GM18520 (cell line): ENCODE results near the gene TMEM272.
A peak's percentile ranks its signal among the peaks of the same experiment; 100 is the strongest.
"Not testable (repeated sequence)": the region's sequence is repeated elsewhere in the genome, so short reads cannot be mapped to it uniquely, and the experiment has no call there.

Source experiments
- ATAC-seq: cut with Tn5 transposase; IDR thresholded peaks from one replicate; pipeline ENCODE4 v1.9.1; 2021; ENCODE audit not compliant: unreplicated experiment

The TMEM272 gene

GRCh38 chr13:51825681-51826254 is 19.2 kb downstream of the TMEM272 start:
- no peak for ATAC-seq

- no peak for ATAC-seq
Measured at GRCh38 chr13:51825165-51825592, 19.8 kb downstream of the TMEM272 start.

GRCh38 chr13:51824712-51825111 is 20.3 kb downstream of the TMEM272 start:
- ATAC-seq, result not testable (repeated sequence)

- ATAC-seq, result no peak
Measured at GRCh38 chr13:51823863-51824262, 21.1 kb downstream of the TMEM272 start.

GRCh38 chr13:51823359-51823758 is 21.6 kb downstream of the TMEM272 start:
- ATAC-seq, result no peak

GRCh38 chr13:51822106-51822815 is 22.7 kb downstream of the TMEM272 start:
- no peak for ATAC-seq

GRCh38 chr13:51821606-51822005 is 23.4 kb downstream of the TMEM272 start:
- ATAC-seq, result no peak

GRCh38 chr13:51820016-51820597 is 24.9 kb downstream of the TMEM272 start:
- no peak for ATAC-seq

- ATAC-seq, result no peak
Measured at GRCh38 chr13:51819544-51819943, 25.4 kb downstream of the TMEM272 start.

- ATAC-seq, result no peak
Measured at GRCh38 chr13:51818781-51819511, 26.0 kb downstream of the TMEM272 start.

GRCh38 chr13:51818276-51818675 is 26.7 kb downstream of the TMEM272 start:
- no peak for ATAC-seq

GRCh38 chr13:51817717-51818116 is 27.3 kb downstream of the TMEM272 start:
- ATAC-seq, result no peak

- no peak for ATAC-seq
Measured at GRCh38 chr13:51816604-51817249, 28.2 kb downstream of the TMEM272 start.

GRCh38 chr13:51815848-51816247 is 29.1 kb downstream of the TMEM272 start:
- no peak for ATAC-seq

GRCh38 chr13:51814825-51815650 is 29.9 kb downstream of the TMEM272 start:
- peak; percentile 77 for ATAC-seq

- no peak for ATAC-seq
Measured at GRCh38 chr13:51814071-51814470, 30.9 kb downstream of the TMEM272 start.

GRCh38 chr13:51811920-51812451 is 33.0 kb downstream of the TMEM272 start:
- peak; percentile 43 for ATAC-seq

GRCh38 chr13:51811046-51811445 is 33.9 kb downstream of the TMEM272 start:
- no peak for ATAC-seq

- ATAC-seq, result no peak
Measured at GRCh38 chr13:51808811-51809210, 36.2 kb downstream of the TMEM272 start.

GRCh38 chr13:51807041-51807440 is 37.9 kb downstream of the TMEM272 start:
- ATAC-seq, result no peak
